GM12891 (cell line): ENCODE measurements around the gene GAPDH.

ENCODE experiments used
- POLR2A ChIP-seq: IDR thresholded peaks from 2 replicates; pipeline ENCODE4 v1.6.1; 2011; ENCODE audit warnings: low read depth, low read length, control low read depth
- POLR2AphosphoS5 ChIP-seq: IDR thresholded peaks from 2 replicates; pipeline ENCODE4 v1.6.1; 2011; ENCODE audit warnings: low read depth, low read length, control low read depth
- SPI1 ChIP-seq: IDR thresholded peaks from 2 replicates; pipeline ENCODE4 v1.6.1; 2011; ENCODE audit warnings: low read depth, low read length, control low read depth
- TAF1 ChIP-seq: IDR thresholded peaks from 2 replicates; pipeline ENCODE4 v1.6.1; 2011; ENCODE audit warnings: low read depth, low read length, control low read depth

DNA sequence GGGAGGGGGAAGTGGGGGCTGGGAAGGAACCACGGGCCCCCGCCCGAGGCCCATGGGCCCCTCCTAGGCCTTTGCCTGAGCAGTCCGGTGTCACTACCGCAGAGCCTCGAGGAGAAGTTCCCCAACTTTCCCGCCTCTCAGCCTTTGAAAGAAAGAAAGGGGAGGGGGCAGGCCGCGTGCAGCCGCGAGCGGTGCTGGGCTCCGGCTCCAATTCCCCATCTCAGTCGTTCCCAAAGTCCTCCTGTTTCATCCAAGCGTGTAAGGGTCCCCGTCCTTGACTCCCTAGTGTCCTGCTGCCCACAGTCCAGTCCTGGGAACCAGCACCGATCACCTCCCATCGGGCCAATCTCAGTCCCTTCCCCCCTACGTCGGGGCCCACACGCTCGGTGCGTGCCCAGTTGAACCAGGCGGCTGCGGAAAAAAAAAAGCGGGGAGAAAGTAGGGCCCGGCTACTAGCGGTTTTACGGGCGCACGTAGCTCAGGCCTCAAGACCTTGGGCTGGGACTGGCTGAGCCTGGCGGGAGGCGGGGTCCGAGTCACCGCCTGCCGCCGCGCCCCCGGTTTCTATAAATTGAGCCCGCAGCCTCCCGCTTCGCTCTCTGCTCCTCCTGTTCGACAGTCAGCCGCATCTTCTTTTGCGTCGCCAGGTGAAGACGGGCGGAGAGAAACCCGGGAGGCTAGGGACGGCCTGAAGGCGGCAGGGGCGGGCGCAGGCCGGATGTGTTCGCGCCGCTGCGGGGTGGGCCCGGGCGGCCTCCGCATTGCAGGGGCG, at the start of gene GAPDH:
- TF ChIP-seq POLR2AphosphoS5 (peak; percentile 99), POLR2A (peak; percentile 99), TAF1 (peak; percentile 90), SPI1 (no peak; the same call in none of the 2 replicates)
